K562 (cell line): ENCODE measurements around the gene NT5C1A. TPM values are rescaled to one million over a fixed set of nuclear protein-coding genes. Genes with fewer than 3 reads are reported as not detected.

Experiments
- ATAC-seq: fragments of 200-7000 bp; cut with Tn5 transposase; 3 replicates; pipeline ENCODE4 v1.9.1; 2020; ENCODE audit warnings: moderate library complexity
- BruUV-seq: library from RNA; stranded (reverse); fragments of 400-500 nt; replicated peaks from 2 replicates; lab custom pipeline; 2021; lab: Mats Ljungman, UMichigan
- CTCF ChIA-PET: fragments of 300-600 bp; formaldehyde crosslinking; extraction: SDS; loops from one replicate; lab custom pipeline; 2021; ENCODE audit warnings: low intra/inter-chr PET ratio; lab: Yijun Ruan, JAX
- POLR2A ChIA-PET: fragments of 300-600, 350-650 bp; sonication (Branson Sonifier 250); formaldehyde crosslinking; extraction: SDS; loops from one replicate; lab custom pipeline; 2021; ENCODE audit warnings: antibody characterized with exemption, inconsistent platforms; lab: Yijun Ruan, JAX
- DNase-seq, 4 experiments: peaks; one replicate each; pipeline versions ENCODE4 v3.0.0 to v3.0.0-alpha.2; 2011 to 2018; ENCODE audit warnings: low spot score in 3 of 4, mixed read lengths in 3 of 4; ENCODE audit errors: extremely low read depth in 1 of 4
- FAIRE-seq: peaks from 2 replicates; lab custom pipeline; 2011; peaks lifted over from hg19 to GRCh38; lab: Jason Lieb, UNC
- H2AFZ ChIP-seq: 2 replicates; pipeline ENCODE4 v1.6.0; 2011; ENCODE audit warnings: low read depth, low read length, control low read depth, inconsistent platforms
- H3K27ac ChIP-seq: fragments of 200-600 bp; 3 replicates; pipeline ENCODE4 v1.8.0; 2011; ENCODE audit warnings: low read depth, mild to moderate bottlenecking, control low read depth, inconsistent platforms, low read length, moderate library complexity, mixed read lengths; ENCODE audit errors: extremely low read depth
- H3K27me3 ChIP-seq, 2 experiments: fragments of 300-600 bp in 1 of 2; 2 replicates in 1 of 2; 3 replicates in 1 of 2; pipeline versions ENCODE4 v1.6.0 to v1.8.0; 2011; ENCODE audit warnings: inconsistent platforms in 2 of 2, low read length in 2 of 2, mild to moderate bottlenecking in 1 of 2, mixed read lengths in 1 of 2, moderate library complexity in 1 of 2; ENCODE audit not compliant: control insufficient read depth in 2 of 2, insufficient read depth in 2 of 2
- H3K36me3 ChIP-seq: fragments of 300-600 bp; 3 replicates; pipeline ENCODE4 v1.8.0; 2011; ENCODE audit warnings: mild to moderate bottlenecking, low read length, inconsistent platforms; ENCODE audit not compliant: control insufficient read depth, insufficient read depth
- H3K4me1 ChIP-seq, 2 experiments: fragments of 200-600 bp in 1 of 2; replicated peaks in 1 of 2; 2 replicates in 1 of 2; 3 replicates in 1 of 2; pipeline versions ENCODE4 v1.5.1 to v1.8.0; 2011; ENCODE audit warnings: inconsistent platforms in 2 of 2, low read length in 2 of 2, mild to moderate bottlenecking in 1 of 2, mixed read lengths in 1 of 2, moderate library complexity in 1 of 2; ENCODE audit not compliant: control insufficient read depth in 2 of 2, insufficient read depth in 2 of 2
- H3K4me2 ChIP-seq: 2 replicates; pipeline ENCODE4 v1.6.1; 2011; ENCODE audit warnings: low read length, control low read depth, inconsistent platforms, mixed read lengths; ENCODE audit not compliant: insufficient read depth
- H3K4me3 ChIP-seq: fragments of 200-600 bp; sonication (generic), shearing (Covaris generic); 2 replicates; pipeline ENCODE4 v1.5.1; 2016; ENCODE audit warnings: control low read depth, inconsistent platforms
- H3K79me2 ChIP-seq: fragments of 200-600 bp; 3 replicates; pipeline ENCODE4 v1.8.0; 2011; ENCODE audit warnings: low read length, inconsistent platforms; ENCODE audit not compliant: control insufficient read depth, insufficient read depth
- H3K9ac ChIP-seq, 2 experiments: 2 replicates each; pipeline versions ENCODE4 v1.6.0 to v1.6.1; 2011; ENCODE audit warnings: low read depth in 2 of 2, low read length in 2 of 2, control low read depth in 1 of 2, inconsistent platforms in 1 of 2, mild to moderate bottlenecking in 1 of 2, mixed read lengths in 1 of 2; ENCODE audit not compliant: insufficient read depth in 1 of 2
- H3K9me1 ChIP-seq: one replicate; pipeline ENCODE4 v1.6.0; 2011; ENCODE audit warnings: inconsistent platforms, mild to moderate bottlenecking, low read length, moderate library complexity; ENCODE audit not compliant: control insufficient read depth, insufficient read depth
- H3K9me3 ChIP-seq: replicated peaks from 2 replicates; pipeline ENCODE4 v1.5.1; 2011; ENCODE audit warnings: low read depth, low read length, inconsistent platforms; ENCODE audit not compliant: control insufficient read depth, insufficient read depth
- H4K20me1 ChIP-seq: replicated peaks from 2 replicates; pipeline ENCODE4 v1.6.1; 2011; ENCODE audit warnings: low read length, inconsistent platforms, mixed read lengths; ENCODE audit not compliant: control insufficient read depth, insufficient read depth
- BRCA1 ChIP-seq, 2 experiments: fragments of 450-650 bp in 1 of 2; sonication (generic) in 1 of 2; formaldehyde crosslinking in 1 of 2; IDR thresholded peaks; 2 replicates each; pipeline versions ENCODE4 v1.5.0 to v1.6.1; 2017 to 2020; ENCODE audit warnings: mild to moderate bottlenecking in 1 of 2, missing genetic modification reagents in 1 of 2
- CREM ChIP-seq: IDR thresholded peaks from 2 replicates; pipeline ENCODE4 v1.6.1; 2014; ENCODE audit warnings: antibody characterized with exemption, low read depth
- ETV6 ChIP-seq, 3 experiments: fragments of 150-350 bp in 1 of 3; sonication (generic) in 1 of 3; formaldehyde crosslinking in 1 of 3; IDR thresholded peaks; 2 replicates each; pipeline versions ENCODE4 v1.6.1 to v1.8.0; 2014 to 2022; ENCODE audit warnings: borderline replicate concordance in 2 of 3, low read depth in 2 of 3, antibody characterized with exemption in 1 of 3, low read length in 1 of 3, mild to moderate bottlenecking in 1 of 3, missing genetic modification reagents in 1 of 3
- EWSR1 ChIP-seq: fragments of 450-650 bp; IDR thresholded peaks from 2 replicates; pipeline ENCODE4 v1.6.1; 2018; ENCODE audit warnings: borderline replicate concordance, mild to moderate bottlenecking, low read depth, moderate library complexity; ENCODE audit not compliant: partially characterized antibody
- GABPB1 ChIP-seq: sonication (generic); formaldehyde crosslinking; IDR thresholded peaks from 2 replicates; pipeline ENCODE4 v1.8.0; 2022; ENCODE audit warnings: mild to moderate bottlenecking, missing genetic modification reagents
- HEY1 ChIP-seq: fragments of 250-450 bp; sonication (Bioruptor Pico); IDR thresholded peaks from 2 replicates; pipeline ENCODE4 v1.5.0; 2020; ENCODE audit warnings: mild to moderate bottlenecking, moderate library complexity, borderline replicate concordance
- IRF2 ChIP-seq: sonication (generic); formaldehyde crosslinking; IDR thresholded peaks from 2 replicates; pipeline ENCODE4 v1.8.1; 2022; ENCODE audit warnings: mild to moderate bottlenecking, missing genetic modification reagents
- LEF1 ChIP-seq: fragments of 450-650 bp; IDR thresholded peaks from 2 replicates; pipeline ENCODE4 v1.6.1; 2016; ENCODE audit warnings: mild to moderate bottlenecking
- NELFE ChIP-seq: IDR thresholded peaks from 2 replicates; pipeline ENCODE4 v1.6.1; 2011; ENCODE audit warnings: mild to moderate bottlenecking; ENCODE audit not compliant: insufficient read depth, insufficient read length
- NEUROD1 ChIP-seq: fragments of 150-350 bp; IDR thresholded peaks from 2 replicates; pipeline ENCODE4 v1.6.1; 2014; ENCODE audit warnings: borderline replicate concordance, low read length, low read depth; ENCODE audit not compliant: partially characterized antibody
- NONO ChIP-seq, 2 experiments: fragments of 200-400 bp in 1 of 2; fragments of 450-650 bp in 1 of 2; formaldehyde crosslinking in 1 of 2; IDR thresholded peaks; 2 replicates each; pipeline ENCODE4 v1.6.1; 2017; ENCODE audit warnings: low read depth in 2 of 2, mild to moderate bottlenecking in 2 of 2, moderate library complexity in 2 of 2, low read length in 1 of 2
- PCBP2 ChIP-seq: fragments of 200-400 bp; formaldehyde crosslinking; IDR thresholded peaks from 2 replicates; pipeline ENCODE4 v1.6.1; 2018; ENCODE audit warnings: low read length, low read depth, mild to moderate bottlenecking, moderate library complexity; ENCODE audit not compliant: poor library complexity, severe bottlenecking
- RBFOX2 ChIP-seq: fragments of 200-400 bp; formaldehyde crosslinking; IDR thresholded peaks from 2 replicates; pipeline ENCODE4 v1.6.1; 2017; ENCODE audit warnings: low read depth, mild to moderate bottlenecking, low read length, moderate library complexity
- XRCC3 ChIP-seq: fragments of 450-650 bp; IDR thresholded peaks from 2 replicates; pipeline ENCODE4 v1.6.1; 2017; ENCODE audit warnings: mild to moderate bottlenecking, moderate library complexity
- ZNF445 ChIP-seq: fragments of 250-450 bp; sonication (Bioruptor Pico); IDR thresholded peaks from 2 replicates; pipeline ENCODE4 v1.4.0; 2020; ENCODE audit warnings: low read depth, mild to moderate bottlenecking, moderate library complexity
- WGBS: fragments of 100-300 bp; shearing (Covaris generic); methylation state at CpG from one replicate; pipeline ENCODE4 v1.1.6; 2016; ENCODE audit warnings: low coverage, mixed read lengths; ENCODE audit not compliant: insufficient coverage; ENCODE audit errors: missing lambda C conversion rate; 5-methylcytosine and 5-hydroxymethylcytosine counted together
- in situ Hi-C: fragments of 300-500 bp; cut with MboI; formaldehyde crosslinking; loops from 4 replicates; pipeline ENCODE4 v1.15.0; 2018; ENCODE audit warnings: inconsistent platforms, mixed read lengths
- intact Hi-C: fragments of 100-400 bp; cut with micrococcal nuclease; formaldehyde crosslinking; loops from 2 replicates; pipeline ENCODE4 v1.14.2; 2022
- polyA plus RNA-seq, 8 experiments: library from polyadenylated mRNA; depleted of rRNA in 4 of 8; stranded (reverse) in 5 of 8; unstranded in 3 of 8; fragments of >200 nt; fragmentation: Nextera tagmentation in 2 of 8; fragmentation: Illumina TruSeq in 1 of 8; extraction: Ambion mirVana in 2 of 8; extraction: Trizol in 1 of 8; gene quantifications; 2 replicates each; pipeline versions ENCODE4 v1.2.1 to v1.2.3, GENCODE V29; 2011 to 2014; ENCODE audit warnings: inconsistent platforms in 1 of 8, missing spikeins in 1 of 8
- total RNA-seq, 7 experiments: library from RNA; depleted of rRNA in 6 of 7; stranded (reverse); fragments of >200 nt in 6 of 7; fragmentation: Illumina TruSeq in 2 of 7; extraction: Trizol in 2 of 7; gene quantifications; 2 replicates each; pipeline versions ENCODE4 v1.2.1 to v1.2.3, GENCODE V29; 2011 to 2021; ENCODE audit warnings: low replicate concordance in 1 of 7
- TF ChIP-seq, protein P1 (sequence below): sonication (generic); formaldehyde crosslinking; IDR thresholded peaks from 2 replicates; pipeline ENCODE4 v1.5.0; 2020; ENCODE audit warnings: missing genetic modification reagents
- TF ChIP-seq, protein P2 (sequence below): fragments of 250-450 bp; sonication (Bioruptor Pico); IDR thresholded peaks from 2 replicates; pipeline ENCODE4 v1.5.0; 2022; ENCODE audit warnings: mild to moderate bottlenecking

NT5C1A gene
- total and polyA plus RNA-seq, 9 of the 15 experiments (the other 6 are each of a cell fraction or from before 2014, with no cell fraction given) = not detected

DNA sequence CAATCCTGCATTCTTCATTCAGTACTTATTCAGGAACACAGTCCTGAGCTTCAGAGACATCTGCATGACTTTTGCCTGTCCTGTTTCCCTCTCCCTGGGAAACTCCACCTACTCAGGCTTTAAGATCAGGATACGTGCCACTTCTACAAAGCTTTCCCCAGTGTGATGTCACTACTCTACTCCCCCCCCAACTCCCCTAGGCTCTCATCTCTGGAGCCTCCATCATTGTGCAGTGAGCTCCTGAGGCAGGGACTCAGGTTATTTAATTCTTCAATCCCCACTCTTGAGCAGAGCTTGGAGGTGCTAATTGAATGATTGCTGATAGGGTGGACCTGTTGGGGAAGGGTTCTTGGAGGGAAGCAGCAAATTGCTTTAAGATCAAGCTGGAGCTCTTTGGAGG lies 1.2 kb downstream of the NT5C1A start:
- no peak for DNase-seq
- ChIA-PET POLR2A (interaction anchor here (0.6 to 1.3 kb wide), 7 partner anchors 11 to 129 kb away, joined by 3 to 6 read pairs (median 4); no protein-coding TSS in a partner anchor), CTCF (no interaction called here)
- Histone ChIP-seq H3K27me3 (peaks cover 27 to 54% of the 10 kb centered on the region in 2 experiments), H3K79me2 (no peaks in the 10 kb centered on the region), H3K4me1 (peaks cover 0 to 18% of the 10 kb centered on the region in 2 experiments; a peak in 2 of 5 replicates), H3K36me3 (no peaks in the 10 kb centered on the region), H3K9me1 (no peaks in the 10 kb centered on the region), H4K20me1 (0 out of 2 replicates have a peak, but pooled peaks cover 6% of the 10 kb centered on the region), H3K4me2 (no peak overlapping the region), H3K9me3 (no peaks in the 10 kb centered on the region), H3K27ac (no peak overlapping the region), H2AFZ (no peak overlapping the region), H3K4me3 (no peak overlapping the region), H3K9ac (no peak overlapping the region)
- 13% methylated on average over 1 of the region's 1 CpG for WGBS
- intact Hi-C loops = loop anchor here (5.0 kb wide), 1 partner anchor 52 kb away; no protein-coding TSS in a partner anchor
- in situ Hi-C loops = no loop called here
- FAIRE-seq = no peak
- TF ChIP-seq NONO (IDR thresholded peaks at IDR 0.05; ENCODE audit: low read depth in 2 of 2, low read length in 1 of 2) (no peak), NEUROD1 (no peak), ZNF445 (CRISPR knock-in tag) (no peak), PCBP2 (no peak), EWSR1 (no peak), RBFOX2 (no peak), CREM (no peak), BRCA1 (IDR thresholded peaks at IDR 0.05) (no peak), BRCA1 (CRISPR knock-in tag; IDR thresholded peaks at IDR 0.05) (no peak), HEY1 (CRISPR knock-in tag) (no peak), XRCC3 (no peak), NELFE (no peak), GABPB1 (CRISPR knock-in tag) (no peak), ETV6 (IDR thresholded peaks at IDR 0.05; ENCODE audit: borderline replicate concordance in 1 of 2, low read depth in 2 of 2, low read length in 1 of 2) (no peak), ETV6 (CRISPR knock-in tag; IDR thresholded peaks at IDR 0.05; ENCODE audit: borderline replicate concordance) (no peak), IRF2 (CRISPR knock-in tag) (no peak), LEF1 (no peak)
- TF ChIP-seq, protein P1, sequence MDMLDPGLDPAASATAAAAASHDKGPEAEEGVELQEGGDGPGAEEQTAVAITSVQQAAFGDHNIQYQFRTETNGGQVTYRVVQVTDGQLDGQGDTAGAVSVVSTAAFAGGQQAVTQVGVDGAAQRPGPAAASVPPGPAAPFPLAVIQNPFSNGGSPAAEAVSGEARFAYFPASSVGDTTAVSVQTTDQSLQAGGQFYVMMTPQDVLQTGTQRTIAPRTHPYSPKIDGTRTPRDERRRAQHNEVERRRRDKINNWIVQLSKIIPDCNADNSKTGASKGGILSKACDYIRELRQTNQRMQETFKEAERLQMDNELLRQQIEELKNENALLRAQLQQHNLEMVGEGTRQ (CRISPR knock-in tag) = no peak
- TF ChIP-seq, protein P2, sequence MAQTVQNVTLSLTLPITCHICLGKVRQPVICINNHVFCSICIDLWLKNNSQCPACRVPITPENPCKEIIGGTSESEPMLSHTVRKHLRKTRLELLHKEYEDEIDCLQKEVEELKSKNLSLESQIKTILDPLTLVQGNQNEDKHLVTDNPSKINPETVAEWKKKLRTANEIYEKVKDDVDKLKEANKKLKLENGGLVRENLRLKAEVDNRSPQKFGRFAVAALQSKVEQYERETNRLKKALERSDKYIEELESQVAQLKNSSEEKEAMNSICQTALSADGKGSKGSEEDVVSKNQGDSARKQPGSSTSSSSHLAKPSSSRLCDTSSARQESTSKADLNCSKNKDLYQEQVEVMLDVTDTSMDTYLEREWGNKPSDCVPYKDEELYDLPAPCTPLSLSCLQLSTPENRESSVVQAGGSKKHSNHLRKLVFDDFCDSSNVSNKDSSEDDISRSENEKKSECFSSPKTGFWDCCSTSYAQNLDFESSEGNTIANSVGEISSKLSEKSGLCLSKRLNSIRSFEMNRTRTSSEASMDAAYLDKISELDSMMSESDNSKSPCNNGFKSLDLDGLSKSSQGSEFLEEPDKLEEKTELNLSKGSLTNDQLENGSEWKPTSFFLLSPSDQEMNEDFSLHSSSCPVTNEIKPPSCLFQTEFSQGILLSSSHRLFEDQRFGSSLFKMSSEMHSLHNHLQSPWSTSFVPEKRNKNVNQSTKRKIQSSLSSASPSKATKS = no peak
- no TSS peak for BruUV-seq
- no peak for ATAC-seq
